Measurements from ENCODE around the gene SPATC1L. TPM values are rescaled to one million over a fixed set of nuclear protein-coding genes. Genes with fewer than 3 reads are reported as not detected.

SPATC1L gene
- total RNA-seq, 1 donor from 2014 or later: 32.8 TPM

GRCh38 chr21:46222436-46223116 lies 38.3 kb upstream of the SPATC1L start:
- DNase-seq (ENCODE audit: low spot score, unreplicated experiment): no peak
- H3K4me3 Mint-ChIP-seq (ENCODE audit: low read depth): no peak overlapping the region
- no peak overlapping the region for H3K27ac Mint-ChIP-seq
- TF ChIP-seq, protein P1, sequence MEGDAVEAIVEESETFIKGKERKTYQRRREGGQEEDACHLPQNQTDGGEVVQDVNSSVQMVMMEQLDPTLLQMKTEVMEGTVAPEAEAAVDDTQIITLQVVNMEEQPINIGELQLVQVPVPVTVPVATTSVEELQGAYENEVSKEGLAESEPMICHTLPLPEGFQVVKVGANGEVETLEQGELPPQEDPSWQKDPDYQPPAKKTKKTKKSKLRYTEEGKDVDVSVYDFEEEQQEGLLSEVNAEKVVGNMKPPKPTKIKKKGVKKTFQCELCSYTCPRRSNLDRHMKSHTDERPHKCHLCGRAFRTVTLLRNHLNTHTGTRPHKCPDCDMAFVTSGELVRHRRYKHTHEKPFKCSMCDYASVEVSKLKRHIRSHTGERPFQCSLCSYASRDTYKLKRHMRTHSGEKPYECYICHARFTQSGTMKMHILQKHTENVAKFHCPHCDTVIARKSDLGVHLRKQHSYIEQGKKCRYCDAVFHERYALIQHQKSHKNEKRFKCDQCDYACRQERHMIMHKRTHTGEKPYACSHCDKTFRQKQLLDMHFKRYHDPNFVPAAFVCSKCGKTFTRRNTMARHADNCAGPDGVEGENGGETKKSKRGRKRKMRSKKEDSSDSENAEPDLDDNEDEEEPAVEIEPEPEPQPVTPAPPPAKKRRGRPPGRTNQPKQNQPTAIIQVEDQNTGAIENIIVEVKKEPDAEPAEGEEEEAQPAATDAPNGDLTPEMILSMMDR (IDR thresholded peaks at IDR 0.05; ENCODE audit: unreplicated experiment): no peak
- H3K4me1 Mint-ChIP-seq (ENCODE audit: low read depth): peaks cover 22% of the 10 kb centered on the region
- H3K27me3 Mint-ChIP-seq: no peaks in the 10 kb centered on the region
- peaks cover 2% of the 10 kb centered on the region for H3K9me3 Mint-ChIP-seq (ENCODE audit: low read depth)
- H3K36me3 Mint-ChIP-seq (ENCODE audit: insufficient read depth): peaks cover 14% of the 10 kb centered on the region

DNA sequence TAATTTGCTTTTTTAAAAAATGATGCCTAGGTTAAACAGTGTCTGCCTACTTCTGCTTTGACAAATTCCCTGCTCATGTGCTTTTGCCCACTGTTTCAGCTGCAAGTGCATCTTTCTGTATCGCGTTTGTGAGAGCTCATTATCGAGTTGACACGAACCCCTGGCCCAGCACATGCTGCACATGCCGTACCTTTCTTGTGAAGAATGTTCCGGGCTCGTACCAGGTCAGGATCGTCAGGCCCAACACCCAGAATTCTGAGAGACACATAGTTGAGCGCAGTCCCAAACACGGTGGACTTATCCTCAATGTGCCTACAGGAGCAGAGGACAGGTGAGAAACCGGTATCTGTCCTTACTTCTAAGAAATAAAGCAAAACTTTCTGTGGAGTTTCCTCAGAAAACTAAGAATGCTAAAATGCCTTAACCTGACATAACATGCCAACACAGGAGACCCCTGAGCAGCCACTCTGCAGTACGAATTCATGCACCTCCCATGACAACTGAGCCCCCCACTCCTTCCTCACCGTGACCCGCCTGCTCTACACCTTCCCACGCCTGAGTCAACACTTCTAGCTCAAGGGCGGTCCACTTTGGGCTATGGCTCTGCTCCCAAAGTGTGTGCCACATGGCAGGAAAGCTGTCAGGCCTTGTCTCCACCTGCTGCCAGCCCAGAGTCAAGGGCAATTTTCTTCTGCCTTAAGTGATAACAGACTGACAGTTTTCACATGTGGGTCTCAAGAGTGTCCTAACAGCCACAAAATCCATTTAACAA lies 37.6 kb upstream of the SPATC1L start:
- Mint-ChIP-seq H3K4me1 (ENCODE audit: low read depth) (peaks cover 15% of the 10 kb centered on the region), H3K9me3 (ENCODE audit: low read depth) (peaks cover 2% of the 10 kb centered on the region), H3K4me3 (ENCODE audit: low read depth) (no peak overlapping the region), H3K36me3 (ENCODE audit: insufficient read depth) (peaks cover 14% of the 10 kb centered on the region), H3K27me3 (no peaks in the 10 kb centered on the region), H3K27ac (no peak overlapping the region)
- DNase-seq (ENCODE audit: low spot score, unreplicated experiment): no peak
- TF ChIP-seq, protein P1 (IDR thresholded peaks at IDR 0.05; ENCODE audit: unreplicated experiment): no peak

DNA sequence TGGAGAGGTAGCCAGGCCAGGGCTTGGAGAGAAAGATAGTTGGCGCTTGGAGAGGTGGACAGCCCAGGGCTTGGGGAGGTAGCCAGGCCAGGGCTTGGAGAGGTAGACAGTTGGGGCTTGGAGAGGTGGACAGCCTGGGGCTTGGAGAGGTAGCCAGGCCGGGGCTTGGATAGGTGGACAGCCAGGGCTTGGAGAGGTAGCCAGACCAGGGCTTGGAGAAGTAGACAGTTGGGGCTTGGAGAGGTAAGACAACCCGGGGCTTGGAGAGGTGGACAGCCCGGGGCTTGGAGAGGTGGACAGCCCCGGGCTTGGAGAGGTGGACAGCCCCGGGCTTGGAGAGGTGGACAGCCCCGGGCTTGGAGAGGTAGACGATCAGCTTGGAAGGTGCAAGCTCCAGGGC lies 36.6 kb upstream of the SPATC1L start:
- no peak overlapping the region for H3K4me3 Mint-ChIP-seq (ENCODE audit: low read depth)
- TF ChIP-seq, protein P1 (IDR thresholded peaks at IDR 0.05; ENCODE audit: unreplicated experiment): no peak
- peaks cover 8% of the 10 kb centered on the region for H3K4me1 Mint-ChIP-seq (ENCODE audit: low read depth)
- DNase-seq (ENCODE audit: low spot score, unreplicated experiment): no peak
- peaks cover 2% of the 10 kb centered on the region for H3K9me3 Mint-ChIP-seq (ENCODE audit: low read depth)
- H3K27ac Mint-ChIP-seq: no peak overlapping the region
- no peaks in the 10 kb centered on the region for H3K27me3 Mint-ChIP-seq
- H3K36me3 Mint-ChIP-seq (ENCODE audit: insufficient read depth): peaks cover 13% of the 10 kb centered on the region

DNA sequence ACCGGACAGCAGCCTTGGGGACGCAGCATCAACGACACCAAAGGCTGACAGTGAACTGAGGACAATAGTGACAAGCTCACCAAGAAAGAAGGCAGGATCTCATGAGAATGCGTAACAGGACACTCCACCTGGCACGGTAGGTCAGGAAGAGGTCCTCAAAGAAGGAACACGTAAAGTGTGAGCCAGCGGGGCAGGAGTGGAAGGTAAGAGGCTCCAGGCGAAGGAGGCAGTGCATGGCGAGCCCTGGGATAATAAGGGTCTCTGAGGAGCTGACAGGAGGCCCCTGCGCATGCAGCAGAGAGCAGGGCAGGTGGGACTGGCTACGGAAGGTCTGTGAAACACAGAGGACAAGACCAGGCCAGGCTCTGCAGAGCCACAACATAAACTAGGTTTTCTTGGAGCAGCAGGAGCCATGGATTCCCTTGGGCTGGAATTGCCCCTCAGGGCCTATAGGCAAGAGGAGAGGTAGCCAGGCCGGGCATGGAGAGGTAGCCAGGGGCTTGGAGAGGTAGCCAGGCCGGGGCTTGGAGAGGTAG lies 36.1 kb upstream of the SPATC1L start:
- no peak overlapping the region for H3K4me3 Mint-ChIP-seq (ENCODE audit: low read depth)
- DNase-seq (ENCODE audit: low spot score, unreplicated experiment): no peak
- no peaks in the 10 kb centered on the region for H3K27me3 Mint-ChIP-seq
- peaks cover 8% of the 10 kb centered on the region for H3K36me3 Mint-ChIP-seq (ENCODE audit: insufficient read depth)
- TF ChIP-seq, protein P1 (IDR thresholded peaks at IDR 0.05; ENCODE audit: unreplicated experiment): no peak
- no peaks in the 10 kb centered on the region for H3K9me3 Mint-ChIP-seq (ENCODE audit: low read depth)
- no peak overlapping the region for H3K27ac Mint-ChIP-seq
- peaks cover 5% of the 10 kb centered on the region for H3K4me1 Mint-ChIP-seq (ENCODE audit: low read depth)

DNA sequence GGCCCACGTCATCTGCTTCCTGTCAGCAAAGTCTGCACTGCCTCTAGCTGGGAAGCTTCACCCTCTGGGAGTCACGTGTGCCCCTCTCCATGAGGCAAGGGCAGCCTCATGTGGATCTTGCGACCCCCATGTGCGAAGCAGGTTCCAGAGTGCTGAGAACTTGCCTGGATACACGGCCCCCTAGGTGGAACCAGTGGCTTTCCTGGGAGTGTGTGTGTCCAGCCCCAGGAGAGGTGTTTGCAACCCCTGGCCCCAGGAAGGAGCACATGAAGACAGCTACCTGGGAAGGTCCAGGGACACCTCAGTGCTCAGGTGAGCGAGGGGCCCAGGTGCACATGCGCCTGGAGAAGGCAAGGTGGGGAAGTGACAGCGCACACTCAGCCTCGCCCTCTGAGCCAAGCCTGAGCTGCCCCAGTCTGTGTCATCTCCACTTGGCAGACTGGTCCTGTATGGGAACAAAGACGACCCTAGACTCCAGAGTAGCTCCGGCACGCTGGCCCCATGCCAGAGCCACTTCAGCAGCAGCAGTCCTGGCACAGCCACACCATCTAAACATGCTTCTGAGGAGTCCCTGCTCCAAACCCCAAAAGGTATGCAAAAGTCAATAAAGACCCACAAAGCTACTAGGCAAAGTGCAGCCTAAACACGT lies 35.5 kb upstream of the SPATC1L start:
- H3K4me1 Mint-ChIP-seq (ENCODE audit: low read depth): peaks cover 5% of the 10 kb centered on the region
- peaks cover 8% of the 10 kb centered on the region for H3K36me3 Mint-ChIP-seq (ENCODE audit: insufficient read depth)
- no peak overlapping the region for H3K4me3 Mint-ChIP-seq (ENCODE audit: low read depth)
- no peaks in the 10 kb centered on the region for H3K9me3 Mint-ChIP-seq (ENCODE audit: low read depth)
- DNase-seq (ENCODE audit: low spot score, unreplicated experiment): no peak
- TF ChIP-seq, protein P1 (IDR thresholded peaks at IDR 0.05; ENCODE audit: unreplicated experiment): no peak
- no peaks in the 10 kb centered on the region for H3K27me3 Mint-ChIP-seq
- no peak overlapping the region for H3K27ac Mint-ChIP-seq
